Measurements from ENCODE around the gene MPND.

- no peak for TF ChIP-seq CTCF (conservative IDR thresholded peaks at IDR 0.05; ENCODE audit: low read depth, low read length)
- TF ChIP-seq EZH2 (IDR thresholded peaks at IDR 0.05; ENCODE audit: borderline replicate concordance, low read depth, low read length, poor library complexity, severe bottlenecking): no peak
Measured at GRCh38 chr19:4298810-4299550, 44.4 kb upstream of the MPND start.

All from A673 (cell line).